Camera-type eye (tissue), 1 donor: ENCODE data around the gene CAPN1. TPM values are rescaled to one million over a fixed set of nuclear protein-coding genes. Genes with fewer than 3 reads are reported as not detected.

Source experiments
- total RNA-seq: library from RNA; depleted of rRNA; stranded (reverse); fragments of >200 nt; gene quantifications from one replicate; pipeline ENCODE4 v1.2.3, GENCODE V29; 2014

The CAPN1 gene
- total RNA-seq, result 91.5 TPM

GRCh38 chr11:65181569-65182257, at the start of gene CAPN1:
Gene CAPN1 (plus strand): TSS chr11:65181928. CDS start chr11:65182702, 774 bp downstream.

GRCh38 chr11:65134240-65134951, 47.3 kb upstream of the CAPN1 start, which contains the start of gene SYVN1:
Gene SYVN1 (minus strand): TSS chr11:65134519. CDS start chr11:65133601, 918 bp downstream.

GRCh38 chr11:65170058-65170534, 11.6 kb upstream of the CAPN1 start, which contains the start of gene SPDYC:
Gene SPDYC (plus strand): TSS chr11:65170233. CDS start chr11:65171358, 1,125 bp downstream.

Other genes starting within 250 kb of the CAPN1 start
- not detected for gene GPHA2, start 246.0 kb upstream of the CAPN1 start, total RNA-seq
- gene MAJIN, start 209.8 kb upstream of the CAPN1 start, total RNA-seq, result not detected
- 0.16 TPM for gene BATF2, start 185.0 kb upstream of the CAPN1 start, total RNA-seq
- 76.0 TPM for gene ARL2, start 167.8 kb upstream of the CAPN1 start, total RNA-seq
- gene SNX15, start 154.5 kb upstream of the CAPN1 start, total RNA-seq, result 15.1 TPM
- 6.2 TPM for gene SAC3D1, start 140.7 kb upstream of the CAPN1 start, total RNA-seq
- 22.0 TPM for gene NAALADL1, start 123.4 kb upstream of the CAPN1 start, total RNA-seq
- 3.7 TPM for gene CDCA5, start 97.9 kb upstream of the CAPN1 start, total RNA-seq
- gene ZFPL1, start 97.7 kb upstream of the CAPN1 start, total RNA-seq, result 28.7 TPM
- 643 TPM for gene VPS51, start 85.7 kb upstream of the CAPN1 start, total RNA-seq
- gene TM7SF2, start 70.1 kb upstream of the CAPN1 start, total RNA-seq, result 45.1 TPM
- gene ZNHIT2, start 64.2 kb upstream of the CAPN1 start, total RNA-seq, result 6.6 TPM
- gene FAU, start 59.8 kb upstream of the CAPN1 start, total RNA-seq, result 256 TPM
- gene MRPL49, start 59.6 kb upstream of the CAPN1 start, total RNA-seq, result 62.3 TPM
- gene SYVN1, start 47.4 kb upstream of the CAPN1 start, total RNA-seq, result 29.2 TPM
- not detected for gene SPDYC, start 11.7 kb upstream of the CAPN1 start, total RNA-seq
- gene POLA2, start 80.0 kb downstream of the CAPN1 start, total RNA-seq, result 8.9 TPM
- gene CDC42EP2, start 132.9 kb downstream of the CAPN1 start, total RNA-seq, result 12.8 TPM
- gene DPF2, start 151.9 kb downstream of the CAPN1 start, total RNA-seq, result 60.6 TPM
- gene TIGD3, start 172.8 kb downstream of the CAPN1 start, total RNA-seq, result 3.6 TPM
- 3.5 TPM for gene SLC25A45, start 200.7 kb downstream of the CAPN1 start, total RNA-seq
- gene FRMD8, start 204.7 kb downstream of the CAPN1 start, total RNA-seq, result 35.2 TPM
- gene NEAT1, start 240.9 kb downstream of the CAPN1 start, total RNA-seq, result 82.1 TPM